GM23338 (cell line): Measurements from ENCODE around the gene CDH4. TPM values are rescaled to one million over a fixed set of nuclear protein-coding genes. Genes with fewer than 3 reads are reported as not detected.

Experiments
- ATAC-seq: fragments of 200-7000 bp; cut with Tn5 transposase; 3 replicates; pipeline ENCODE4 v1.9.1; 2020
- DNase-seq: peaks from one replicate; pipeline ENCODE4 v3.0.0-alpha.2; 2015; ENCODE audit warnings: low spot score
- H2AFZ ChIP-seq: fragments of 200-600 bp; sonication (generic); 2 replicates; pipeline ENCODE4 v1.8.0; 2016; ENCODE audit warnings: antibody characterized with exemption, mild to moderate bottlenecking, moderate library complexity
- H3F3A ChIP-seq: fragments of 200-600 bp; sonication (generic); replicated peaks from 2 replicates; pipeline ENCODE4 v1.8.0; 2017; ENCODE audit warnings: antibody characterized with exemption, mixed run types, low read depth
- H3K27ac ChIP-seq: fragments of 200-600 bp; sonication (generic); 2 replicates; pipeline ENCODE4 v1.6.1; 2016; ENCODE audit warnings: low read depth
- H3K27me3 ChIP-seq: fragments of 200-600 bp; sonication (generic); 2 replicates; pipeline ENCODE4 v1.8.0; 2016; ENCODE audit warnings: mild to moderate bottlenecking, mixed run types, moderate library complexity; ENCODE audit not compliant: insufficient read depth
- H3K36me3 ChIP-seq: fragments of 200-600 bp; sonication (generic); 2 replicates; pipeline ENCODE4 v1.8.0; 2016; ENCODE audit warnings: mild to moderate bottlenecking; ENCODE audit not compliant: insufficient read depth
- H3K4me1 ChIP-seq: fragments of 200-600 bp; sonication (generic); 2 replicates; pipeline ENCODE4 v1.8.0; 2016; ENCODE audit warnings: mild to moderate bottlenecking, moderate library complexity; ENCODE audit not compliant: insufficient read depth
- H3K4me2 ChIP-seq: fragments of 200-600 bp; sonication (generic); 2 replicates; pipeline ENCODE4 v1.7.1; 2017; ENCODE audit warnings: mixed run types
- H3K4me3 ChIP-seq: fragments of 200-600 bp; sonication (generic); 2 replicates; pipeline ENCODE4 v1.6.1; 2016; ENCODE audit warnings: mixed run types
- H3K79me2 ChIP-seq: fragments of 200-600 bp; sonication (generic); replicated peaks from 2 replicates; pipeline ENCODE4 v1.8.0; 2017; ENCODE audit warnings: mild to moderate bottlenecking; ENCODE audit not compliant: insufficient read depth
- H3K9me2 ChIP-seq: fragments of 200-600 bp; sonication (generic); 2 replicates; pipeline ENCODE4 v1.8.0; 2017; ENCODE audit not compliant: insufficient read depth
- H4K20me1 ChIP-seq: fragments of 200-600 bp; sonication (generic); replicated peaks from 2 replicates; pipeline ENCODE4 v1.8.0; 2017; ENCODE audit warnings: mild to moderate bottlenecking; ENCODE audit not compliant: insufficient read depth
- H3K27ac Mint-ChIP-seq: 2 replicates; pipeline ENCODE4 v1.8.0; 2020; ENCODE audit warnings: inconsistent platforms, mild to moderate bottlenecking, moderate library complexity, mixed read lengths
- H3K27me3 Mint-ChIP-seq: 3 replicates; pipeline ENCODE4 v1.8.0; 2022; ENCODE audit warnings: low read depth, mild to moderate bottlenecking, moderate library complexity, mixed read lengths, inconsistent platforms; ENCODE audit not compliant: insufficient read depth, poor library complexity
- H3K36me3 Mint-ChIP-seq: 3 replicates; pipeline ENCODE4 v1.8.0; 2021; ENCODE audit warnings: low read depth, mild to moderate bottlenecking, inconsistent platforms, moderate library complexity, mixed read lengths
- H3K4me1 Mint-ChIP-seq: 3 replicates; pipeline ENCODE4 v1.8.0; 2020; ENCODE audit warnings: mild to moderate bottlenecking, inconsistent platforms, mixed read lengths
- H3K4me3 Mint-ChIP-seq: 3 replicates; pipeline ENCODE4 v1.8.0; 2021; ENCODE audit warnings: moderate library complexity, mild to moderate bottlenecking, inconsistent platforms, mixed read lengths
- H3K9me3 Mint-ChIP-seq: 3 replicates; pipeline ENCODE4 v1.8.0; 2020; ENCODE audit warnings: moderate library complexity, mild to moderate bottlenecking, inconsistent platforms, mixed read lengths
- EZH2 ChIP-seq: fragments of 200-600 bp; sonication (generic); IDR thresholded peaks from one replicate; pipeline ENCODE4 v1.8.0; 2017; ENCODE audit warnings: antibody characterized with exemption, mild to moderate bottlenecking, low read depth; ENCODE audit not compliant: unreplicated experiment
- ZNF114 ChIP-seq: fragments of 250-450 bp; sonication (Bioruptor Pico); IDR thresholded peaks from 2 replicates; pipeline ENCODE4 v1.5.0; 2020; ENCODE audit warnings: mild to moderate bottlenecking, moderate library complexity
- polyA plus RNA-seq: library from polyadenylated mRNA; unstranded; fragments of >200 nt; fragmentation: Nextera tagmentation; extraction: Ambion mirVana; gene quantifications from 2 replicates; pipeline ENCODE4 v1.2.1, GENCODE V29; 2016
- total RNA-seq: library from RNA; depleted of rRNA; stranded (reverse); fragments of >200 nt; shearing (Covaris generic); gene quantifications from 2 replicates; pipeline ENCODE4 v1.2.3, GENCODE V29; 2014
- TF ChIP-seq, protein P1 (sequence below): IDR thresholded peaks from one replicate; pipeline ENCODE4 v1.6.1; 2018; ENCODE audit warnings: antibody characterized with exemption; ENCODE audit not compliant: unreplicated experiment
- TF ChIP-seq, protein P2 (sequence below): IDR thresholded peaks from 2 replicates; pipeline ENCODE4 v1.6.1; 2016; ENCODE audit warnings: antibody characterized with exemption
- TF ChIP-seq, protein P3 (sequence below): fragments of 250-450 bp; sonication (Bioruptor Pico); IDR thresholded peaks from 2 replicates; pipeline ENCODE4 v1.5.0; 2020; ENCODE audit warnings: mild to moderate bottlenecking, moderate library complexity
- TF ChIP-seq, protein P4 (sequence below), 2 experiments: fragments of 200-600 bp in 1 of 2; sonication (generic) in 1 of 2; conservative IDR thresholded peaks; 2 replicates each; pipeline versions ENCODE4 v1.5.1 to v1.6.1; 2016 to 2017; ENCODE audit warnings: antibody characterized with exemption in 2 of 2, low read depth in 2 of 2, mild to moderate bottlenecking in 2 of 2, moderate library complexity in 1 of 2

The CDH4 gene
- total and polyA plus RNA-seq, 2 experiments from 2014 or later = 1.2 to 4.2 TPM

DNA sequence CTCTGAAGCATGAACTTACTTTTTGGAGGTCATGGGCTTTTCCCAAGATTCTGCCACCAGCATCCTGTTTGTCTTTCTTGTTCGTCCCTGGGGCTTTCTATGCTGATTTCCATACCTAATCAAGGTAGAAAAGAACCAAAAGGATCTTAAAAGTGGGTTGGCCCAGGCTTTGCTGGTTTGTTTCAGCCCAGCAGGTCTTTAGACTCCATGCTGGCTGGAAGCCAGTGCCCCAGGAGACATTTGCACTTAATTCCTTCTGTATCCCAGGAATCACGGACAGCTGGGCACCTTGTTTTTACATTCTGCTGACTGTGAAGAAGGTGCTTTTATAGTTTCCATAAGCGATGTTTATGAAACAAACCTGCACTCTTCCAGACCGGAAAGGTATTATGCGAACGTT lies 195.9 kb downstream of the CDH4 start:
- peak overlapping the region; percentile 39 for H3K4me2 ChIP-seq
- H3F3A ChIP-seq = peaks cover 9% of the 10 kb centered on the region
- H3K4me3 Mint-ChIP-seq = peak overlapping the region; percentile 16; the same call in 2 of the 3 replicates
- H3K9me2 ChIP-seq = no peaks in the 10 kb centered on the region
- ATAC-seq (peak; percentile 83), DNase-seq (no peak)
- H3K27ac ChIP-seq = 0 out of 2 replicates have a peak overlapping the region, but pooled peaks have one; percentile 40
- no peaks in the 10 kb centered on the region for H3K27me3 ChIP-seq
- H2AFZ ChIP-seq = no peak overlapping the region
- no peak overlapping the region for H3K4me3 ChIP-seq
- peaks cover 46% of the 10 kb centered on the region for H3K4me1 ChIP-seq
- peak overlapping the region; percentile 70 for H3K27ac Mint-ChIP-seq
- no peaks in the 10 kb centered on the region for H3K36me3 Mint-ChIP-seq
- H4K20me1 ChIP-seq = no peaks in the 10 kb centered on the region
- H3K27me3 Mint-ChIP-seq = peaks cover 5% of the 10 kb centered on the region
- no peaks in the 10 kb centered on the region for H3K9me3 Mint-ChIP-seq
- H3K36me3 ChIP-seq = no peaks in the 10 kb centered on the region
- peaks cover 50% of the 10 kb centered on the region for H3K4me1 Mint-ChIP-seq
- TF ChIP-seq, protein P1, sequence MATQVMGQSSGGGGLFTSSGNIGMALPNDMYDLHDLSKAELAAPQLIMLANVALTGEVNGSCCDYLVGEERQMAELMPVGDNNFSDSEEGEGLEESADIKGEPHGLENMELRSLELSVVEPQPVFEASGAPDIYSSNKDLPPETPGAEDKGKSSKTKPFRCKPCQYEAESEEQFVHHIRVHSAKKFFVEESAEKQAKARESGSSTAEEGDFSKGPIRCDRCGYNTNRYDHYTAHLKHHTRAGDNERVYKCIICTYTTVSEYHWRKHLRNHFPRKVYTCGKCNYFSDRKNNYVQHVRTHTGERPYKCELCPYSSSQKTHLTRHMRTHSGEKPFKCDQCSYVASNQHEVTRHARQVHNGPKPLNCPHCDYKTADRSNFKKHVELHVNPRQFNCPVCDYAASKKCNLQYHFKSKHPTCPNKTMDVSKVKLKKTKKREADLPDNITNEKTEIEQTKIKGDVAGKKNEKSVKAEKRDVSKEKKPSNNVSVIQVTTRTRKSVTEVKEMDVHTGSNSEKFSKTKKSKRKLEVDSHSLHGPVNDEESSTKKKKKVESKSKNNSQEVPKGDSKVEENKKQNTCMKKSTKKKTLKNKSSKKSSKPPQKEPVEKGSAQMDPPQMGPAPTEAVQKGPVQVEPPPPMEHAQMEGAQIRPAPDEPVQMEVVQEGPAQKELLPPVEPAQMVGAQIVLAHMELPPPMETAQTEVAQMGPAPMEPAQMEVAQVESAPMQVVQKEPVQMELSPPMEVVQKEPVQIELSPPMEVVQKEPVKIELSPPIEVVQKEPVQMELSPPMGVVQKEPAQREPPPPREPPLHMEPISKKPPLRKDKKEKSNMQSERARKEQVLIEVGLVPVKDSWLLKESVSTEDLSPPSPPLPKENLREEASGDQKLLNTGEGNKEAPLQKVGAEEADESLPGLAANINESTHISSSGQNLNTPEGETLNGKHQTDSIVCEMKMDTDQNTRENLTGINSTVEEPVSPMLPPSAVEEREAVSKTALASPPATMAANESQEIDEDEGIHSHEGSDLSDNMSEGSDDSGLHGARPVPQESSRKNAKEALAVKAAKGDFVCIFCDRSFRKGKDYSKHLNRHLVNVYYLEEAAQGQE = no peak
- TF ChIP-seq ZNF114 (CRISPR knock-in tag) (no peak), EZH2 (no peak)
- TF ChIP-seq, protein P2, sequence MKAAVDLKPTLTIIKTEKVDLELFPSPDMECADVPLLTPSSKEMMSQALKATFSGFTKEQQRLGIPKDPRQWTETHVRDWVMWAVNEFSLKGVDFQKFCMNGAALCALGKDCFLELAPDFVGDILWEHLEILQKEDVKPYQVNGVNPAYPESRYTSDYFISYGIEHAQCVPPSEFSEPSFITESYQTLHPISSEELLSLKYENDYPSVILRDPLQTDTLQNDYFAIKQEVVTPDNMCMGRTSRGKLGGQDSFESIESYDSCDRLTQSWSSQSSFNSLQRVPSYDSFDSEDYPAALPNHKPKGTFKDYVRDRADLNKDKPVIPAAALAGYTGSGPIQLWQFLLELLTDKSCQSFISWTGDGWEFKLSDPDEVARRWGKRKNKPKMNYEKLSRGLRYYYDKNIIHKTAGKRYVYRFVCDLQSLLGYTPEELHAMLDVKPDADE = no peak
- TF ChIP-seq, protein P3, sequence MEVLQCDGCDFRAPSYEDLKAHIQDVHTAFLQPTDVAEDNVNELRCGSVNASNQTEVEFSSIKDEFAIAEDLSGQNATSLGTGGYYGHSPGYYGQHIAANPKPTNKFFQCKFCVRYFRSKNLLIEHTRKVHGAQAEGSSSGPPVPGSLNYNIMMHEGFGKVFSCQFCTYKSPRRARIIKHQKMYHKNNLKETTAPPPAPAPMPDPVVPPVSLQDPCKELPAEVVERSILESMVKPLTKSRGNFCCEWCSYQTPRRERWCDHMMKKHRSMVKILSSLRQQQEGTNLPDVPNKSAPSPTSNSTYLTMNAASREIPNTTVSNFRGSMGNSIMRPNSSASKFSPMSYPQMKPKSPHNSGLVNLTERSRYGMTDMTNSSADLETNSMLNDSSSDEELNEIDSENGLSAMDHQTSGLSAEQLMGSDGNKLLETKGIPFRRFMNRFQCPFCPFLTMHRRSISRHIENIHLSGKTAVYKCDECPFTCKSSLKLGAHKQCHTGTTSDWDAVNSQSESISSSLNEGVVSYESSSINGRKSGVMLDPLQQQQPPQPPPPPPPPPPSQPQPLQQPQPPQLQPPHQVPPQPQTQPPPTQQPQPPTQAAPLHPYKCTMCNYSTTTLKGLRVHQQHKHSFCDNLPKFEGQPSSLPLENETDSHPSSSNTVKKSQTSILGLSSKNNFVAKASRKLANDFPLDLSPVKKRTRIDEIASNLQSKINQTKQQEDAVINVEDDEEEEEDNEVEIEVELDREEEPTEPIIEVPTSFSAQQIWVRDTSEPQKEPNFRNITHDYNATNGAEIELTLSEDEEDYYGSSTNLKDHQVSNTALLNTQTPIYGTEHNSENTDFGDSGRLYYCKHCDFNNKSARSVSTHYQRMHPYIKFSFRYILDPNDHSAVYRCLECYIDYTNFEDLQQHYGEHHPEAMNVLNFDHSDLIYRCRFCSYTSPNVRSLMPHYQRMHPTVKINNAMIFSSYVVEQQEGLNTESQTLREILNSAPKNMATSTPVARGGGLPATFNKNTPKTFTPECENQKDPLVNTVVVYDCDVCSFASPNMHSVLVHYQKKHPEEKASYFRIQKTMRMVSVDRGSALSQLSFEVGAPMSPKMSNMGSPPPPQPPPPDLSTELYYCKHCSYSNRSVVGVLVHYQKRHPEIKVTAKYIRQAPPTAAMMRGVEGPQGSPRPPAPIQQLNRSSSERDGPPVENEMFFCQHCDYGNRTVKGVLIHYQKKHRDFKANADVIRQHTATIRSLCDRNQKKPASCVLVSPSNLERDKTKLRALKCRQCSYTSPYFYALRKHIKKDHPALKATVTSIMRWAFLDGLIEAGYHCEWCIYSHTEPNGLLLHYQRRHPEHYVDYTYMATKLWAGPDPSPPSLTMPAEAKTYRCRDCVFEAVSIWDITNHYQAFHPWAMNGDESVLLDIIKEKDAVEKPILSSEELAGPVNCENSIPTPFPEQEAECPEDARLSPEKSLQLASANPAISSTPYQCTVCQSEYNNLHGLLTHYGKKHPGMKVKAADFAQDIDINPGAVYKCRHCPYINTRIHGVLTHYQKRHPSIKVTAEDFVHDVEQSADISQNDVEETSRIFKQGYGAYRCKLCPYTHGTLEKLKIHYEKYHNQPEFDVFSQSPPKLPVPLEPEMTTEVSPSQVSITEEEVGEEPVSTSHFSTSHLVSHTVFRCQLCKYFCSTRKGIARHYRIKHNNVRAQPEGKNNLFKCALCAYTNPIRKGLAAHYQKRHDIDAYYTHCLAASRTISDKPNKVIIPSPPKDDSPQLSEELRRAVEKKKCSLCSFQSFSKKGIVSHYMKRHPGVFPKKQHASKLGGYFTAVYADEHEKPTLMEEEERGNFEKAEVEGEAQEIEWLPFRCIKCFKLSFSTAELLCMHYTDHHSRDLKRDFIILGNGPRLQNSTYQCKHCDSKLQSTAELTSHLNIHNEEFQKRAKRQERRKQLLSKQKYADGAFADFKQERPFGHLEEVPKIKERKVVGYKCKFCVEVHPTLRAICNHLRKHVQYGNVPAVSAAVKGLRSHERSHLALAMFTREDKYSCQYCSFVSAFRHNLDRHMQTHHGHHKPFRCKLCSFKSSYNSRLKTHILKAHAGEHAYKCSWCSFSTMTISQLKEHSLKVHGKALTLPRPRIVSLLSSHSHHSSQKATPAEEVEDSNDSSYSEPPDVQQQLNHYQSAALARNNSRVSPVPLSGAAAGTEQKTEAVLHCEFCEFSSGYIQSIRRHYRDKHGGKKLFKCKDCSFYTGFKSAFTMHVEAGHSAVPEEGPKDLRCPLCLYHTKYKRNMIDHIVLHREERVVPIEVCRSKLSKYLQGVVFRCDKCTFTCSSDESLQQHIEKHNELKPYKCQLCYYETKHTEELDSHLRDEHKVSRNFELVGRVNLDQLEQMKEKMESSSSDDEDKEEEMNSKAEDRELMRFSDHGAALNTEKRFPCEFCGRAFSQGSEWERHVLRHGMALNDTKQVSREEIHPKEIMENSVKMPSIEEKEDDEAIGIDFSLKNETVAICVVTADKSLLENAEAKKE (CRISPR knock-in tag) = peak; percentile 6; the same call in 1 of the 2 replicates
- TF ChIP-seq, protein P4, sequence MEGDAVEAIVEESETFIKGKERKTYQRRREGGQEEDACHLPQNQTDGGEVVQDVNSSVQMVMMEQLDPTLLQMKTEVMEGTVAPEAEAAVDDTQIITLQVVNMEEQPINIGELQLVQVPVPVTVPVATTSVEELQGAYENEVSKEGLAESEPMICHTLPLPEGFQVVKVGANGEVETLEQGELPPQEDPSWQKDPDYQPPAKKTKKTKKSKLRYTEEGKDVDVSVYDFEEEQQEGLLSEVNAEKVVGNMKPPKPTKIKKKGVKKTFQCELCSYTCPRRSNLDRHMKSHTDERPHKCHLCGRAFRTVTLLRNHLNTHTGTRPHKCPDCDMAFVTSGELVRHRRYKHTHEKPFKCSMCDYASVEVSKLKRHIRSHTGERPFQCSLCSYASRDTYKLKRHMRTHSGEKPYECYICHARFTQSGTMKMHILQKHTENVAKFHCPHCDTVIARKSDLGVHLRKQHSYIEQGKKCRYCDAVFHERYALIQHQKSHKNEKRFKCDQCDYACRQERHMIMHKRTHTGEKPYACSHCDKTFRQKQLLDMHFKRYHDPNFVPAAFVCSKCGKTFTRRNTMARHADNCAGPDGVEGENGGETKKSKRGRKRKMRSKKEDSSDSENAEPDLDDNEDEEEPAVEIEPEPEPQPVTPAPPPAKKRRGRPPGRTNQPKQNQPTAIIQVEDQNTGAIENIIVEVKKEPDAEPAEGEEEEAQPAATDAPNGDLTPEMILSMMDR (conservative IDR thresholded peaks at IDR 0.05; ENCODE audit: low read depth in 2 of 2) = no peak
- H3K79me2 ChIP-seq = no peaks in the 10 kb centered on the region
